Measurements from ENCODE around the gene FAM168A.

FAM168A gene

DNA sequence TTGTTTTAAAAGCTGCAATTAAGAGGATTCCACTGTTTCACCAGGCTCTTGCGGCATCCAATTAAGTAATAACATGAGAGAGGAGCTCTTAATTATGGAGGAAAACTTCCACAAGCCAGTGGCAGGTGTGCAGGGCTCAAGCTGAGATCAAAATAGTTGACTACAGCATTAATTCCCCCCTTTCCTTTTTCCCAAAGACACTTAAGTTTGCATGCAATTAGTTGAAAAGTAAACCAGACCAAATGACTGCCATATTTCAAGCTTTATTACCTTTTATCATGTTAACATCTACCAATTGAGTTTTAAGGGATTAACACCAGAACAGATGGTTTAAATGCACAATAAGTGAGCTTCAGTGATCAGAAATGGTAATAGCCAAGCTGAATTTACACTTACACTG lies 32.1 kb downstream of the FAM168A start:
- no peak for DNase-seq (ENCODE audit: low read depth)
- H3K4me3 ChIP-seq (ENCODE audit: low read depth, low read length) = no peak overlapping the region

GRCh38 chr11:73564903-73565302 lies 33.0 kb downstream of the FAM168A start:
- no peak for DNase-seq (ENCODE audit: low read depth)
- no peak overlapping the region for H3K4me3 ChIP-seq (ENCODE audit: low read depth, low read length)

DNA sequence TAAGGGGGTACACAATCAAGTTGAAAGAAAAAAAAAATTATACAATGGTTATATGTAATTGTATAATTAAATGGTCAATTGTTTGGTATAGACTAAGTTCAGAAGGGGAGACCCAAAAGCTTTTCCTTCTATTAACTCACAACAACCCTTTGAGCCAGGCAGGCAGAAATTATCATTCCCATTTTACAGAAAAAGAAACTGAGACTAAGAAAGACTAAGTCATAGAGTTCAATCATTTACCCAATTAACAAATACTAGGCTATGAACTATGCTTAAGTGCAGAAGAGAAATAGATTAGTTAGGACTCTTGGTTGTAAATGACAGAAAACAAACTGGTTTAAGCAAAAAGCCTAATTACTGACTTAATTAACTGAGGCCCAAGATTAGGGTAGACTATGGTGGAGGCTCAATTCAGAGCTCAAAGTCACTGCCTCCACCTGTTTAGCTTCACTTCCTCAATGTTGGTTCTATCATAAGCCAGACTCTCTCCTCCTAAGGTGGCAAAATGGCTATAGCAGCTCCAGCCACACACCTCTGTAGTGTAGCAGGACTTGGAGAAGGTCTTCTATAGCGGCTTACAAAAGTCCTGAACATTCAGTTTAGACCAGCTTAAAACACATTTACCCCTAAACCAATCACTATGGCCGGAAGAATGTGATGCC lies 34.2 kb downstream of the FAM168A start:
- DNase-seq (ENCODE audit: low read depth) = no peak
- no peak overlapping the region for H3K4me3 ChIP-seq (ENCODE audit: low read depth, low read length)

GRCh38 chr11:73559743-73560142 lies 38.2 kb downstream of the FAM168A start:
- no peak overlapping the region for H3K4me3 ChIP-seq (ENCODE audit: low read depth, low read length)
- DNase-seq (ENCODE audit: low read depth) = no peak

- no peak overlapping the region for H3K4me3 ChIP-seq (ENCODE audit: low read depth, low read length)
- no peak for DNase-seq (ENCODE audit: low read depth)
Observed at GRCh38 chr11:73556966-73557365, 40.9 kb downstream of the FAM168A start.

- H3K4me3 ChIP-seq (ENCODE audit: low read depth, low read length) = no peak overlapping the region
- DNase-seq (ENCODE audit: low read depth) = no peak
Observed at GRCh38 chr11:73555615-73556014, 42.3 kb downstream of the FAM168A start.

GRCh38 chr11:73554671-73555320 lies 43.1 kb downstream of the FAM168A start:
- DNase-seq (ENCODE audit: low read depth) = no peak
- no peak overlapping the region for H3K4me3 ChIP-seq (ENCODE audit: low read depth, low read length)

- DNase-seq (ENCODE audit: low read depth) = no peak
- no peak overlapping the region for H3K4me3 ChIP-seq (ENCODE audit: low read depth, low read length)
Observed at GRCh38 chr11:73553266-73553665, 44.6 kb downstream of the FAM168A start.

GRCh38 chr11:73551677-73552076 lies 46.2 kb downstream of the FAM168A start:
- no peak overlapping the region for H3K4me3 ChIP-seq (ENCODE audit: low read depth, low read length)
- DNase-seq (ENCODE audit: low read depth) = no peak

DNA sequence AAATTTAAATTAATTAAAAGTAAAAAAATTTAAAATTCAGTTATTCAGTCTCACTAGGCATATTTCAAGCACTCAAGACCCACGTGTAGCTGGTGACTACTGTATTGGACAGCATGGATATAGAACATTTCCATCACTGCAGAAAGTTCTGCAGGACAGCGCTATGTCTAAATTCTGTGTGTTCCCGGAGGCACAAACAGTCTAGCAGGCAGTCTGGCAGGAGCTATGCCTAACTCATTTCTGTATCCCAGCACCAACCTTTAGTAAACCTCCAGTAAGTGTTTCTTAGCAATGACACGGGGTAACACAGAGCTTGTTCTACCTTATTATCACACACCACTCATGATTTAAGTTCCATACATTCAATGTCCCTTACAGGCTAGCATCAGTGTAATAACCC lies 48.5 kb downstream of the FAM168A start:
- no peak for DNase-seq (ENCODE audit: low read depth)
- no peak overlapping the region for H3K4me3 ChIP-seq (ENCODE audit: low read depth, low read length)

DNA sequence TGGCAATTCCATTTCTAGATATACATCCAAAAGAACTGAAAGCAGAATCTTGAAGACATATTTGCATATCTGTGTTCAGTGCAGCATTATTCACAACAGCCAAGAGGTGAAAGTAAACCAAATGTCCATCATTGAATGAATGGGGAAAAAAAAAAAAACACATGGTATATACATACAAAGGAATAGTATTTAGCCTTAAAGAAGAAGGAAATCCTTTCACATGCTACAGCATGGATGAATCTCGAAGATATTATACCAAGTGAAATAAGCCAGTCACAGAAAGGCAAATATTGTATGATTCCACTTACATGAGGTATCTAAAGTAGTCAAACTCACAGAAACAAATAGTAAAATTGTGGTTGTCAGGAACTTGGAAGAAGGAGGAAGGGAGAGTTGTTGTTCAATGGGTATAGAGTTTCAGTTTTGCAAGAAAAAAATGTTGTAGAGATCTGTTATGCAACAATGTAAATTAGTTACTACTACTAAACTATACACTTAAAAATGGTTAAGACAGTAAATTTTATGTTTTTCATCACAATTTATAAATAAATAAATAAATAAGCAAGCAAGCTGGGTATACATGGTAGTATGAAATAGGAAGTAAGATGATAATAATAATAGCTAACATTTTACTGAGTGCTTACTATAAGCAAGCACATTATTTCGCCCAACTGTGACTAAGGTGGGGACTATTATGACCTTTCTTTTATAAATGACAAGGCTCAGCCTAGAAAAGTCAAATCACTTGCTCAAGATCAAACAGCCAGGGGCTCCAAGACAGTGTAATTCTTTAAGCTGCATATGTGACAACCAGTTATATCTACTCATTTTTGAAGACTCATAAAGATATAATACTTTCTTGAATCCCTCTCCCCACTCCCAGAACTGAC lies 50.0 kb downstream of the FAM168A start:
- no peak for DNase-seq (ENCODE audit: low read depth)
- no peak overlapping the region for H3K4me3 ChIP-seq (ENCODE audit: low read depth, low read length)

DNA sequence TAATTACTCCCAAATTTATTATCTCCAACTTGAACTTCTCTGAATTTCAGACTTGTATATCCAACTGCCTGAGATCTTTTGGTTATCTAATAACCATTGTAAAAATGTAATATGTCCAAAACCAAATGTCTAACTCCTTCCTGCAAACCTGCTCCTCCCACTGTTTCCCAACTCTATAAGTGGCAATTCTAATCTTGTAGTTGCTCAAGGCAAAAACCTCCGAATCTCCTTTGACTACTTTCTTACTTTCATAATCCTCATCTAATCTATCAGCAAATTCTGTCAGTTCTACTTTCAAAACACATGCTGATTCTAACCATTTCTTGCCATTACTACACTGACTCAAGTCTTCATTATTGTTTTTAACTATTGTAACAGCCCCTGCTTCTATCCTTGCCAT lies 55.7 kb downstream of the FAM168A start:
- no peak overlapping the region for H3K4me3 ChIP-seq (ENCODE audit: low read depth, low read length)
- no peak for DNase-seq (ENCODE audit: low read depth)

- no peak overlapping the region for H3K4me3 ChIP-seq (ENCODE audit: low read depth, low read length)
- no peak for DNase-seq (ENCODE audit: low read depth)
Observed at GRCh38 chr11:73539506-73540084, 58.3 kb downstream of the FAM168A start.

DNA sequence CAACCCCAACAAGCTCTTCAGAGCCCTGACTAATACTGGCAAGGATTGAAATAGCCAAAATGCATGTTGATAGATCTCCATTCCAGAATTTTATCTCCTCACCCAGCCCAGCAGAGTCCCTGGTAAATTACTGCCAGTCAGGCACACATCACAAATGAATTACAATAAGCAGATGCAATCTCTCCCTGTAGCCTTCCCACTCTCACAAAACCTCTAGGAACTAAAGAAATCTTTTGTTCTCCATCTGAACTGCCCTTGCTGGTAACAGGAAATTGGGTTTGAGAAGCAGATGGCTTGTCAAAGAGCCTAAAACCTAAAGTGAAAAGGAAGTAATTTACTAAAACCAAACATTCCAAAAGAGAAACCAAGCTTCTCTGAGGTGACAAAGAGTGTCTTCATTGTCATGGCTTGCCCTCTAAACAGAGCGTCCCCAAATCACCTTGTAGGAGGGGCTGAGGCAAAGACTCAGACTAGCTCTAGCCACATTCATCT lies 59.5 kb downstream of the FAM168A start:
- DNase-seq (ENCODE audit: low read depth) = no peak

GRCh38 chr11:73537969-73538368 lies 59.9 kb downstream of the FAM168A start:
- no peak for DNase-seq (ENCODE audit: low read depth)
- no peak overlapping the region for H3K4me3 ChIP-seq (ENCODE audit: low read depth, low read length)

More for the DNA sequence above, 59.5 kb downstream of the FAM168A start:
- H3K4me3 ChIP-seq (ENCODE audit: low read depth, low read length) = no peak overlapping the region

DNA sequence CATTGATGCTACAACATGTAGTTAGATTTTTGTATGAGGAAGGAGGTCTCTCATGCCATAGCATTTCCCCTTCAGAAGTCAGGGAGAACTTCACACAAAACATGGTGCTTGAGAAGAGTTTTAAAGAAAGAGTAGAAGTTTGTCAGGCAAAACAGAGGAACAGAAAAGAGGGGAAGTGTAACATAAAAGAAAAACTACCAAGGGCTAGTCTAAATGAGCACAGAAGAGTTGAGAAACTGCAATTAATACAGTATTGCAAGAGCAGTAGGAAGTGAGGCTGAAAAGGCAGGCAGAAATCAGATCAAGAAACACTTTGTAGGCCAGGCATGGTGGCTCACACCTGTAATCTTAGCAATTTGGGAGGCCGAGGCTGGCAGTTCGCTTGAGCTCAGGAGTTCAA lies 61.0 kb downstream of the FAM168A start:
- no peak overlapping the region for H3K4me3 ChIP-seq (ENCODE audit: low read depth, low read length)
- no peak for DNase-seq (ENCODE audit: low read depth)

DNA sequence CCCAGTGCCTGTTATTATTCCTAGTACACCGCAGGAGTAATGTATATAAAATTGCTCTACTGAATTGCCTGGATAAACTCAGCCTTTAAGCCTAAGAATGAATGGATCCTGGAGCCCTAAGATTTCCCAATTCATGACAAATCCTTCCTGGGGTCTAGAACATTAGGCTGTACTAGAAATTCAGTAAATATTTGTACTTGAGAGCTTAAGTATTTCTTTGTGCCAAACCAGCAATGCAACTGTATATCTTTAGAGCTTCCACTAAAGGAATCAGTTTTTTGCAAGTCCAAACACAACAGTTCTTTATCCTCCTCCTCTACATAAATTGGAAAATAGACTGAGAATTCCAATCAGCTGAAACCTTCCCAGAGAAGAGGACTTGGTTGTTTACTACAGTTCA lies 65.6 kb downstream of the FAM168A start:
- H3K4me3 ChIP-seq (ENCODE audit: low read depth, low read length) = no peak overlapping the region
- no peak for DNase-seq (ENCODE audit: low read depth)

DNA sequence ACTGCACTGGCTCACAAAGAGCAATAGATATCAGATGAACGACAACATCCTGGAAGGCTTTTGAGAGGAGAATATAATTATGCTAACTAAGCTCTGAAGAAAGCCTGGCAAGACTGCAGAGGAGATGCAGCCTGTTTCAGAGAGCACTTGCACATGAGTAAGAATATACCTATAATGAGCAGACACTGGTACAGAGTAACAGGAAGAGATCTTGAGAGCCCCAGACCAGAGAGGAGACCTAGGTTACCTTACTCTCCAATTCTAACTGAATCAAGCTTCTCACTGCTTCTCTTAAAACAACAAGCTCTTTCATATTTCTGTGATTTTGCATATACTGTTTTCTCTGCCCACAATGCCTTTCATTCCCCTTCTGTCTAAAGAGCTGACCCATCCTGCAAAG lies 66.5 kb downstream of the FAM168A start:
- DNase-seq (ENCODE audit: low read depth) = no peak
- no peak overlapping the region for H3K4me3 ChIP-seq (ENCODE audit: low read depth, low read length)

- no peak for DNase-seq (ENCODE audit: low read depth)
- H3K4me3 ChIP-seq (ENCODE audit: low read depth, low read length) = no peak overlapping the region
Observed at GRCh38 chr11:73530109-73530508, 67.8 kb downstream of the FAM168A start.

DNA sequence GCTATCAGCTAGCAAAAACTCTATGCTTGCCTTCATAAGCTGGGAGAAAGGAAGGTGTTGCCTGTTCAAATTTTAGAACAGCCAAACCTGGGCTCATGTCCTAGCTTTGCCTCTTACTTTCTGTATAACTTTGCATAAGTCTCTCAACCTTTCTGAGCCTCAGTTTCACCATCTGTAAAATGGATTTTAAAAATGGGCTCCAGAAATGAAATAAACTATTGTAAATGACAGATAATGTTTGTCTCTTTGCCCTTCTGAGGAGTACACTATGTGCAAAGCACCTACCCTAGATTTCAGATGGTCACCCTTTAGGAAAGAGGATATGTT lies 68.7 kb downstream of the FAM168A start:
- H3K4me3 ChIP-seq (ENCODE audit: low read depth, low read length) = no peak overlapping the region
- DNase-seq (ENCODE audit: low read depth) = no peak
